ENCODE measurements around the gene CALM1. TPM values are rescaled to one million over a fixed set of nuclear protein-coding genes. Genes with fewer than 3 reads are reported as not detected.

The CALM1 gene
- total RNA-seq (328 TPM), polyA plus RNA-seq (ENCODE audit: insufficient read depth, low read depth, low replicate concordance) (469 TPM)
- long read RNA-seq, donor 1, full-length matches to known transcripts = 270 of 417 reads
- long read RNA-seq, donor 1, partial matches to known transcripts = 137 of 417 reads
- long read RNA-seq, donor 1, other reads (novel, unspliced or antisense) = 10 of 417 reads
- long read RNA-seq, donor 2, full-length matches to known transcripts = 429 of 642 reads
- long read RNA-seq, donor 2, partial matches to known transcripts = 213 of 642 reads
- long read RNA-seq, donor 2, other reads (novel, unspliced or antisense) = 0 of 642 reads
- long read RNA-seq, donor 3, full-length matches to known transcripts = 437 of 701 reads
- long read RNA-seq, donor 3, partial matches to known transcripts = 264 of 701 reads
- long read RNA-seq, donor 3, other reads (novel, unspliced or antisense) = 0 of 701 reads
- long read RNA-seq, donor 4, full-length matches to known transcripts = 210 of 252 reads
- long read RNA-seq, donor 4, partial matches to known transcripts = 42 of 252 reads
- long read RNA-seq, donor 4, other reads (novel, unspliced or antisense) = 0 of 252 reads
- long read RNA-seq, donor 5, full-length matches to known transcripts = 40 of 60 reads
- long read RNA-seq, donor 5, partial matches to known transcripts = 20 of 60 reads
- long read RNA-seq, donor 5, other reads (novel, unspliced or antisense) = 0 of 60 reads
- long read RNA-seq, donor 6, full-length matches to known transcripts = 630 of 1,098 reads
- long read RNA-seq, donor 6, partial matches to known transcripts = 452 of 1,098 reads
- long read RNA-seq, donor 6, other reads (novel, unspliced or antisense) = 16 of 1,098 reads
- long read RNA-seq, donor 7, full-length matches to known transcripts = 454 of 515 reads
- long read RNA-seq, donor 7, partial matches to known transcripts = 12 of 515 reads
- long read RNA-seq, donor 7, other reads (novel, unspliced or antisense) = 49 of 515 reads
- long read RNA-seq, donor 8, full-length matches to known transcripts = 294 of 440 reads
- long read RNA-seq, donor 8, partial matches to known transcripts = 146 of 440 reads
- long read RNA-seq, donor 8, other reads (novel, unspliced or antisense) = 0 of 440 reads
- long read RNA-seq, donor 9, full-length matches to known transcripts = 185 of 265 reads
- long read RNA-seq, donor 9, partial matches to known transcripts = 80 of 265 reads
- long read RNA-seq, donor 9, other reads (novel, unspliced or antisense) = 0 of 265 reads
- long read RNA-seq, donor 10, full-length matches to known transcripts = 320 of 481 reads
- long read RNA-seq, donor 10, partial matches to known transcripts = 161 of 481 reads
- long read RNA-seq, donor 10, other reads (novel, unspliced or antisense) = 0 of 481 reads

DNA sequence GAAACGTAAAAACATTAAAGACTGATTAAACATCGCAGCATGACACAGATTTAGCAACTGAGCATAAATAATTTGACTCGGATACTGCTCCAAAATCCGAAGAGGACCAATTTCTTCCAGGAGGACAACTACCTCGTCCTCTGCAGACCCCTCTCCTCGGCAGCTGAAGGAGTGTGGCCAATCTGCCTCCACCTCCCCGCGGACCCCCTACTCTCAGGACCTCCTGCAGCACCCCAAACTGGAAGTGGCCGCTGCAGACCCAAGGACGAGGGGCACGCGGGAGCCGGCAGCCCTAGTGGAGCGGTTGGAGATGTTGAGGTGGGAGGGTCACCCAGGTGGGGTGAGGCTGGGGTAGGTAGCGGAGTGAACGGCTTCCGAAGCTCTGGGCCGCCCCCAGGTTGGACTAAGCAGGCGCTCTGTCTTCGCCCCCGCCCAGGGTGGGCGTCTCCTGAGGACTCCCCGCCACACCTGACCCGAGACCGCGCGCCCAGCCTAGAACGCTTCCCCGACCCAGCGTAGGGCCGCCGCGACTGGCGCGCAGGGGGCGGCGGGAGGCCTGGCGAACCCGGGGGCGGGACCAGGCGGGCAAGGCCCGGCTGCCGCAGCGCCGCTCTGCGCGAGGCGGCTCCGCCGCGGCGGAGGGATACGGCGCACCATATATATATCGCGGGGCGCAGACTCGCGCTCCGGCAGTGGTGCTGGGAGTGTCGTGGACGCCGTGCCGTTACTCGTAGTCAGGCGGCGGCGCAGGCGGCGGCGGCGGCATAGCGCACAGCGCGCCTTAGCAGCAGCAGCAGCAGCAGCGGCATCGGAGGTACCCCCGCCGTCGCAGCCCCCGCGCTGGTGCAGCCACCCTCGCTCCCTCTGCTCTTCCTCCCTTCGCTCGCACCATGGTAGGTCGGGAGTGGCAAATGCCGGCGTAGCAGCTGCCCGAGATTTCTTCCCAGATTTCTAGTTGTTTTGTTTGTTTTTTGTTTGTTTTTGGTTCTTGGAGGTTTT is at the start of gene CALM1:
Gene CALM1, plus strand, starts transcription at position 689 of the 999 bp plus-strand sequence. Its CDS starts 202 bp downstream, at position 891.
- DNase-seq = peak; percentile 93 to 98 (median 96)
- Histone ChIP-seq H3K9me3 (ENCODE audit: control insufficient read depth in 2 of 3, insufficient read depth in 1 of 3, low read length in 3 of 3) (no peaks in the 10 kb centered on the region), H3K4me3 (ENCODE audit: low read length in 3 of 3) (peak within 1 kb of the TSS; percentile 83 to 95 (median 93)), H3K9ac (ENCODE audit: low read length in 3 of 3) (peak within 1 kb of the TSS; percentile 78 to 90 (median 89)), H3K36me3 (ENCODE audit: control insufficient read depth in 2 of 3, insufficient read depth in 3 of 3, low read length in 3 of 3) (peaks cover 2 to 18% (median 8%) of the 10 kb centered on the region in 3 donors), H3K27ac (ENCODE audit: low read depth in 2 of 2, low read length in 2 of 2) (peak within 1 kb of the TSS; percentile 88 to 89), H3K27me3 (ENCODE audit: control insufficient read depth, insufficient read depth, low read length) (no peaks in the 10 kb centered on the region), H3K4me1 (ENCODE audit: control insufficient read depth in 2 of 3, insufficient read depth in 2 of 3, low read depth in 1 of 3, low read length in 3 of 3) (peaks cover 0 to 12% (median 12%) of the 10 kb centered on the region in 3 donors)
- FAIRE-seq = no peak
- TF ChIP-seq, protein P1, sequence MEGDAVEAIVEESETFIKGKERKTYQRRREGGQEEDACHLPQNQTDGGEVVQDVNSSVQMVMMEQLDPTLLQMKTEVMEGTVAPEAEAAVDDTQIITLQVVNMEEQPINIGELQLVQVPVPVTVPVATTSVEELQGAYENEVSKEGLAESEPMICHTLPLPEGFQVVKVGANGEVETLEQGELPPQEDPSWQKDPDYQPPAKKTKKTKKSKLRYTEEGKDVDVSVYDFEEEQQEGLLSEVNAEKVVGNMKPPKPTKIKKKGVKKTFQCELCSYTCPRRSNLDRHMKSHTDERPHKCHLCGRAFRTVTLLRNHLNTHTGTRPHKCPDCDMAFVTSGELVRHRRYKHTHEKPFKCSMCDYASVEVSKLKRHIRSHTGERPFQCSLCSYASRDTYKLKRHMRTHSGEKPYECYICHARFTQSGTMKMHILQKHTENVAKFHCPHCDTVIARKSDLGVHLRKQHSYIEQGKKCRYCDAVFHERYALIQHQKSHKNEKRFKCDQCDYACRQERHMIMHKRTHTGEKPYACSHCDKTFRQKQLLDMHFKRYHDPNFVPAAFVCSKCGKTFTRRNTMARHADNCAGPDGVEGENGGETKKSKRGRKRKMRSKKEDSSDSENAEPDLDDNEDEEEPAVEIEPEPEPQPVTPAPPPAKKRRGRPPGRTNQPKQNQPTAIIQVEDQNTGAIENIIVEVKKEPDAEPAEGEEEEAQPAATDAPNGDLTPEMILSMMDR (IDR thresholded peaks at IDR 0.05; ENCODE audit: borderline replicate concordance, extremely low read depth, insufficient read depth) = no peak
- intact Hi-C loops (cut with DNase I) = no loop called here

DNA sequence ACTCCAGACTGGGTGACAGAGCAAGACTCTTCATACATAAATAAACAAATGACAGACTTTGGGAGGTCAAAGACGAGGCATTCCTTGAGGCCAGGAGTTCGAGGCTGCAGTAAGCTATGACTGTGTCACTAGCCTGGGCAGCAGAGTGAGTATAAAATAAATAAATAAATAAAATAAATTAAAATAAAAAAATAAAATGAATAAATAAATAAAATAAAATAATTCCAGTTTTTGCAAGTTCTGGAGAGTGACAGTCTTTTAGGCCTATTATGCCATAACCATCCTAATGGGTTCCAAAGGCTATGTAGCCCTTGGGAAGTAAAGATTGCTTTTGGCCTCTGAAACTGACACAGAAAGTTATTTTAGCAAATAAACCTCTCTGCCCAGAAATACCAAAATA is 48.6 kb upstream of the CALM1 start:
- Histone ChIP-seq H3K4me1 (ENCODE audit: control insufficient read depth in 2 of 3, insufficient read depth in 2 of 3, low read depth in 1 of 3, low read length in 3 of 3) (no peaks in the 10 kb centered on the region), H3K36me3 (ENCODE audit: control insufficient read depth in 2 of 3, insufficient read depth in 3 of 3, low read length in 3 of 3) (no peaks in the 10 kb centered on the region), H3K9ac (ENCODE audit: low read length in 3 of 3) (no peak overlapping the region), H3K27ac (ENCODE audit: low read depth in 2 of 2, low read length in 2 of 2) (no peak overlapping the region), H3K4me3 (ENCODE audit: low read length in 3 of 3) (no peak overlapping the region), H3K27me3 (ENCODE audit: control insufficient read depth, insufficient read depth, low read length) (no peaks in the 10 kb centered on the region), H3K9me3 (ENCODE audit: control insufficient read depth in 2 of 3, insufficient read depth in 1 of 3, low read length in 3 of 3) (no peaks in the 10 kb centered on the region)
- FAIRE-seq = no peak
- TF ChIP-seq, protein P1 (IDR thresholded peaks at IDR 0.05; ENCODE audit: borderline replicate concordance, extremely low read depth, insufficient read depth) = no peak
- intact Hi-C loops (cut with DNase I) = no loop called here
- no peak for DNase-seq

DNA sequence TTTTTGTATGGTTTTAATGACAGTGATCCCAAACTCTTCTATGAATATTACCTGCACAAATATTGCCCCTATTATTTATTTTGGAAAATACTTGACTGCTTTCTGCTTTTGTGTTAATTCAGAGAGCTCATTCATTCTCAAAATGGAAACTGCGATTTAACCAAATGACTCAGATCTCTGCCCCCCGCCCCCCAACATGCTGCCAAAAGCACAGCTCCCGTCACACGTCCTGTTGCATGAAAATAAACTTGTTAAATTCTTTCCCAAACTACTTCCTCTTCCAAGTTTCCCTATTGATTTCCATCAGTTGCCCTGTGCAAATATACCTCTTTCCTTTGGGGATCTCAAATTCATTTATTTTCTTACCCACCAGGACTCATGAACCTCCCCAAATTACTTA is 47.1 kb upstream of the CALM1 start:
- no peak overlapping the region for H3K4me3 ChIP-seq (ENCODE audit: low read length in 3 of 3)
- no peak for DNase-seq
- intact Hi-C loops (cut with DNase I) = no loop called here
- H3K9ac ChIP-seq (ENCODE audit: low read length in 3 of 3) = no peak overlapping the region
- no peaks in the 10 kb centered on the region for H3K36me3 ChIP-seq (ENCODE audit: control insufficient read depth in 2 of 3, insufficient read depth in 3 of 3, low read length in 3 of 3)
- no peaks in the 10 kb centered on the region for H3K9me3 ChIP-seq (ENCODE audit: control insufficient read depth in 2 of 3, insufficient read depth in 1 of 3, low read length in 3 of 3)
- H3K4me1 ChIP-seq (ENCODE audit: control insufficient read depth in 2 of 3, insufficient read depth in 2 of 3, low read depth in 1 of 3, low read length in 3 of 3) = no peaks in the 10 kb centered on the region
- no peak overlapping the region for H3K27ac ChIP-seq (ENCODE audit: low read depth in 2 of 2, low read length in 2 of 2)
- FAIRE-seq = no peak
- no peaks in the 10 kb centered on the region for H3K27me3 ChIP-seq (ENCODE audit: control insufficient read depth, insufficient read depth, low read length)
- TF ChIP-seq, protein P1 (IDR thresholded peaks at IDR 0.05; ENCODE audit: borderline replicate concordance, extremely low read depth, insufficient read depth) = no peak
